Left colon (tissue), 2 donors: ENCODE data around the gene BCL11A. TPM values are rescaled to one million over a fixed set of nuclear protein-coding genes. Genes with fewer than 3 reads are reported as not detected.

Experiments
- ATAC-seq: fragments of 200-7000 bp; cut with Tn5 transposase; one replicate; pipeline ENCODE4 v1.9.1; 2020; ENCODE audit warnings: mild to moderate bottlenecking, moderate library complexity
- DNase-seq, 2 donors: peaks; one replicate each; pipeline ENCODE4 v3.0.0-alpha.2; 2020
- intact Hi-C, 2 donors: fragments of 100-400 bp; cut with DNase I in 1 of 2; cut with micrococcal nuclease in 1 of 2; formaldehyde crosslinking; loops; one replicate each; pipeline versions ENCODE4 v1.11.2 to v1.14.0; 2022; cut with DNase I, micrococcal nuclease
- total RNA-seq, 2 donors: library from RNA; stranded (reverse); fragmentation: NEBNext Ultra II Directional; extraction: Animal tissue kit (Norgen Biotek cat#: 25700); gene quantifications; one replicate each; pipeline ENCODE4 v1.2.1, GENCODE V29; 2021
- donor health status: DM: no; HTN: no; CAD: no.
- donor health status: DM: yes; HTN: yes; CAD: no.

The BCL11A gene
- total RNA-seq, 2 donors from 2014 or later: 28.9 to 29.0 TPM

DNA sequence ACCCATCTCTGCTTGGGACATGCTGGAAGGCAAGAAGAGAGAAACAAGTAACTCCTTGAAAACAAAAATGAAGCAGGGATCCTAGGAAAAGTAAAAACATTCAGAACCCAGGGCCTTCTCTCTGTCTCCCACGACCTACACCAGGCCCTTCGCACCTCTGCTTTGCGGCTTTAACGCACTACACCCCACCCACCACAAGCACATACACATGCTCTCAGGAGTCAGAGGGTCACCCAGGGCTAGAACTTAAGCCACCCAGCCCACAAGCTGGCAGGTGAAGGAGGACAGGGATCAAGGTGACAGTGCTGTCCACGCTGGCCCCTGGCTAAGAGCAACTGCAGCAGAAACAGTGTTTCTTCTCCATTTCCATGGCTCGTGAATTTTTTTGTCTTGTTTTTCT is 72.2 kb downstream of the BCL11A start:
- no peak for ATAC-seq
- intact Hi-C loops: no loop called here
- no peak for DNase-seq

- no peak for DNase-seq
- peak; percentile 74 for ATAC-seq
- intact Hi-C loops: no loop called here
Observed at GRCh38 chr2:60480089-60480773, 73.2 kb downstream of the BCL11A start.

DNA sequence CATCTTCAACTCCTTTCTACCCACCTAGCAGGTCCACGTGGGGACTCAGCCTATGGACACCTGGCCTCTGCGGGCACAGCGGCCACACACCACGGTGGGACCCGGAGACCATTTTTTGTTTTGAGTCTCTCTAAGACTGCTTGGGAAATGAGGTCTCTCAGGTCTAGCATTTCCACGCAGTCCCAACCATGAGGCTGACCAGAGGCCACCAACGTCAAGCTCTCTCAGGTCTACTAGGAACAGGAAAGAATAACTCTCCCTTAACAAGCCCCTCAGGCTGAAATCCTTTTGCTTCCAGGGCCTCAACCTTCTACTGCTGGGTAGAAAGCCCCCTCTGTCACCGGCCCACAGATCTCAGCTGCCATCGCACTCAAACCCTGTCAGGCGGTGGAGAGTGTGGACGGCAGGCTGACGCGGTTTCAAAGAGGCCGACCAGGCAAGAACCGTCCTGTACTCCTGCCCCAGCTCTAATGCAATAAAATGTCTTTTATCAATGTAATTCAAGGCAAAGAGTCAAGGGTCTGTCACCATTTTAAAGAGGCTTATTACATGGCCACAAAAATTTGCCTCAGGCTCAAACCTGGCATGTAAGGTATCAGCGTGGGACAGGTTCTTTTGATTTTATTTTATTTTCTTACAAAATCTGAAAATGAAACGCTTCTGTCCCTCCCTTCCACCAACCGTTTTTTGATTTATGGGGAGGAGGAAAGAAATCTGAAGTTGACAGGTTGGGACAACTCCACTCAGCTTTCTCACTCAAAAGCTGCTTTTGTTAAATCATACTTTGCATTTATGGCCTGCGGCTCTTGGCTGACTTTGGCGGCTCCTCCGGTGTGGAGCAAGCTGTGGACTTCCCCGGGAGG is 74.0 kb downstream of the BCL11A start:
- DNase-seq (peak; percentile 36 to 59), ATAC-seq (peak; percentile 50)
- intact Hi-C loops: no loop called here

GRCh38 chr2:60478660-60479059 is 74.8 kb downstream of the BCL11A start:
- DNase-seq (peak in 1 of 2 donors; percentile 66), ATAC-seq (no peak)
- intact Hi-C loops: no loop called here

- intact Hi-C loops: no loop called here
- peak; percentile 65 for ATAC-seq
- peak in 1 of 2 donors; percentile 55 for DNase-seq
Observed at GRCh38 chr2:60476206-60476954, 77.1 kb downstream of the BCL11A start.

GRCh38 chr2:60475123-60475830 is 78.2 kb downstream of the BCL11A start:
- no peak for ATAC-seq
- intact Hi-C loops: no loop called here

GRCh38 chr2:60474301-60474700 is 79.2 kb downstream of the BCL11A start:
- DNase-seq (no peak), ATAC-seq (no peak)
- intact Hi-C loops: no loop called here

More at GRCh38 chr2:60475123-60475830, 78.2 kb downstream of the BCL11A start:
- DNase-seq: no peak

- intact Hi-C loops: no loop called here
- ATAC-seq (no peak), DNase-seq (no peak)
Observed at GRCh38 chr2:60473546-60473945, 79.9 kb downstream of the BCL11A start.

- no peak for ATAC-seq
- intact Hi-C loops: no loop called here
- DNase-seq: no peak
Observed at GRCh38 chr2:60472663-60473289, 80.7 kb downstream of the BCL11A start.

GRCh38 chr2:60472041-60472440 is 81.4 kb downstream of the BCL11A start:
- DNase-seq: no peak
- intact Hi-C loops: no loop called here
- ATAC-seq: no peak

DNA sequence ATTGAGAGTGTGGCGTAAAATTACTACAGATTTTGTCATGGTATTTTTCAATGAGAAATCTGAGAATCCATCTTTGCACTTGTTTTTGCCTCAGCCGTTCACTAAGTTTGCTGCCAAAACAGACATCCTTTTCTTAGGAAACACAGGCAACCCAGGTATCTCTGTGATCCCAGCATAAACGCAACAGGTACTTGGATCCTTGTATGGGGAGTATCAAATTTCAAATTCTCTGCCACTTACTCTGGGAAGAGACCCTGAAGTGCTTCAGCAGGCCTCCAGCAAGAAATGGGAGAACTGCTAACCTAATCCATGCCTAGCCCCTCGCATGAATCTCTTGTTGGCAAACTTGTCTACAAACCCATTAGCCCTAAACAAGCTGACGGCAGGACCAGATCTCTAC is 83.1 kb downstream of the BCL11A start:
- no peak for ATAC-seq
- no peak for DNase-seq
- intact Hi-C loops: no loop called here

DNA sequence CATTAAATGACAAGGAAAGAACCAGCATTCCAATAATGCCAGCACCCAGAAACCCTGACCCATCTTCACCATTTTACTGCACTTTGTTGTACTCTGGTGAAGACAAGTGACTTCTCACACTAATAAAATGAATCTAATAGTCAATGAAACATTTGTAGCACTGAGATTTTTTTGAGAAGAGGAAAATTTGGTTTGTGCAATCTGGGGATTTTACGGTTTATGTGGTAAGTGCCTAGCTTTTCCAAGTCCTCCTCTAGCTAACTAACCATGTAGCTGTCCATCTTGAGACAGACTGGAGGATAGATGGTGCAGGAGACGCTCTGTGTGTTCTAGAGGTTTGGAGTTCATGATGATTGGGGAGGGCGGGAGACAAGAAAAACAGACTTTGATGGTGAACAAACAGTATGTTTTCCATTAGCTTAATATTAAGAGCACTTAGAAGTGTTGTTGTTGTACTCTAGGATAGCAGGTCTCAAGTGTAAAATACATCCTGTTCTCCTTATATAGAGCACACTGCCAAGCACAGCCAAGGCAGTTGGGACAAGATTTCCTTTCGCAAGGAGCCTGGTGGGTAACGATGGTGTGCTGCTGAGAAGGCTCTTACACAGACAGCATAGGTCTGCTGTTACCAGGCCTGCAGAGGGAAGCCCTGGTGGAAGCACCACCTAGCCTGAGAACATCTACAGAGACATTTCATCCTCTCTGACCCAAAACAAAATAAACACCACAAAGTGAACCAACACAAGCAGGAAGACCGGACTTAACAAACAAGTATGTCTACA is 83.7 kb downstream of the BCL11A start:
- DNase-seq (no peak), ATAC-seq (no peak)
- intact Hi-C loops: no loop called here

DNA sequence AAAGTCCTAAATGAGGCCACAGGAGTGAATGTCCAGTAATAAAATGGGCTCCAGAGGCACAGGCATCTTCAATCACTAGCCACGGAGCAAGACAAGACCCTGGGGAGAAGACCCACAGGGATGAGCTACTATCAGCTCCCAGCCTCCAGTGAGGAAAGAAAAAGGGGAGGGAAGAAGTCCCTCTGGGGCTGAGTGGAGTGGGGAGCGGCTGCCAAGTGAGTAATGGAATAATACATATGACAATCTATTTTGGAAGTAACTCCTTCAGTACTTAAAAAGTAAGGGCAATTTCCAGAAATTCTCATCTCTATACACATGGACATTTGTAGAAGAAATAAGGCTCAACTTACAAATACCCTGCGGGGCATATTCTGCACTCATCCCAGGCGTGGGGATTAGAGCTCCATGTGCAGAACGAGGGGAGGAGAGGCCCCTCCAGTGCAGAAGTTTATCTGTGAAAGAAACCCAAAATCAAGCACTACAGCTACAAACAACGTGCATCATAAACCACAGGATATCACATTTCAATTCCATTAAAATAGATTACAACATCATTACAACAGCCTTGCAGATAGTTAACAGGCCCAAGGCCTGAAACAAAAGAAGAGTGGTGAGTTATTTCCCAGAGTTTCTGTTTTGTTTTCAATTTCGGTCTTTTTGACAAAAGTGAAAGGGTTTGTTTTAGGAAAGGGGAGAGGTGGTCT is 84.9 kb downstream of the BCL11A start:
- DNase-seq (no peak), ATAC-seq (no peak)
- intact Hi-C loops: no loop called here

- intact Hi-C loops: no loop called here
- ATAC-seq (no peak), DNase-seq (no peak)
Observed at GRCh38 chr2:60466161-60466702, 87.2 kb downstream of the BCL11A start.

GRCh38 chr2:60465736-60466135 is 87.7 kb downstream of the BCL11A start:
- ATAC-seq: no peak
- intact Hi-C loops: no loop called here
- DNase-seq: no peak

DNA sequence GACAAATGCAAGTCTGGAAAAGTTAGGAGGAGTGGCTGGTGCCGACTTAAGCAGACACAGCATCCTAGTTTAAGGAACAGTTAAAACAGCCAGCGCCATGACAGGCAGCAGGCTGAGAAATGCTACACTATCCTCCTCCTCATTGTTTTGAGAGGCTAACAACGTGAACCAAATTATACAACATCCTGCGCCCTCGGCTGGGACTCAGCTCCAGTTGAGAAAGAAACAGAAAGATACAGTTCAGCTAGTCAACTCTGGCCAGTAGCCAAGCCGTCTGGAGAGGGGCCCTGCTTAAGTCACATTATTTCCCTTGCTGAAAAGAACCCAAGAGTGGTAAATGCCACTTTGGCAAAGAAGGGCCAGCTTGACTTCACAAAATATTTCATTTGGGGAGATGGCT is 90.2 kb downstream of the BCL11A start:
- intact Hi-C loops: no loop called here
- ATAC-seq (no peak), DNase-seq (no peak)
